Measurements from ENCODE around the gene LRIG2. TPM values are rescaled to one million over a fixed set of nuclear protein-coding genes. Genes with fewer than 3 reads are reported as not detected.

Gene LRIG2
- total and polyA plus RNA-seq, 2 of the 4 experiments (the other 2 are of a cell fraction), result 4.3 to 9.0 TPM

DNA sequence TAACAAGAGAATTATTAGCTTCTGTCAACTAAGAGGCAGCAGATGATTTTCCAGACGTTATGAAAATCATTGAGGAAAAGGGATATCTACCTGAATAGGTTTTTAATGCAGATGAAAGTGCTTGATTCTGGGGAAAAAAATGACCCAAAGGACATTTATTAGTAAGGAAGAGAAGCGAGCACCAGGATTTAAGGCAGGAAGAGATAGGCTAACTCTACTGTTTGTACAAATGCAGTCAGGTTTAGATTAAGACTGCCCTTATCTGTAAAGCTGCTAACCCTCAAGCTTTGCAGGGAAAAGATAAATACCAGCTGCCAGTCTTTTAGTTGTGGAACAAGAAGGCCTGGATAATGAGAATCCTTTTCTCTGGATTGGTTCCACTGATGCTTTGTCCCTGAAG is 33.0 kb upstream of the LRIG2 start:
- no peak overlapping the region for H2AFZ ChIP-seq (replicated peaks; ENCODE audit: low read length, poor library complexity)
- in situ Hi-C loops (cut with MboI; ENCODE audit: low sequenced_read_pairs) (loop anchor here (5.0 to 10.0 kb wide), 3 partner anchors 158 to 315 kb away; no protein-coding TSS in a partner anchor), dilution Hi-C loops (cut with HindIII; ENCODE audit: low sequenced_read_pairs, unreplicated experiment) (no loop called here), intact Hi-C loops (cut with micrococcal nuclease) (no loop called here)
- no peak overlapping the region for H4K91ac ChIP-seq (ENCODE audit: insufficient read depth, low read depth, low read length)
- DNase-seq (peak; percentile 28), ATAC-seq (ENCODE audit: low read depth) (no peak)
- no peak overlapping the region for H3K23ac ChIP-seq (ENCODE audit: low read depth, low read length)
- H4K20me1 ChIP-seq (ENCODE audit: insufficient read depth, low read length), result no peaks in the 10 kb centered on the region
- WGBS, 2 experiments (ENCODE audit: extremely low coverage in 2 of 2, insufficient read length in 1 of 2), result no CpG with 5 or more reads among the region's 2 CpGs
- H3K36me3 ChIP-seq (ENCODE audit: control insufficient read depth, insufficient read depth, low read length), result no peaks in the 10 kb centered on the region
- no peak overlapping the region for H2BK5ac ChIP-seq (ENCODE audit: low read depth, low read length, poor library complexity, severe bottlenecking)
- H2AK9ac ChIP-seq (replicated peaks; ENCODE audit: low read depth, low read length, poor library complexity), result no peak overlapping the region
- H3K4me3 ChIP-seq (ENCODE audit: insufficient read depth, low read depth, low read length), result no peak overlapping the region
- H3K18ac ChIP-seq (ENCODE audit: low read depth, low read length), result no peak overlapping the region
- no peak overlapping the region for H3K56ac ChIP-seq (ENCODE audit: extremely low read depth, insufficient read depth, low read length)
- H3K9me3 ChIP-seq (ENCODE audit: control insufficient read depth, insufficient read depth, low read length), result no peaks in the 10 kb centered on the region
- BruUV-seq (replicated peaks), result no TSS peak
- ChIA-PET POLR2A (ENCODE audit: unreplicated experiment) (no interaction called here), CTCF (no interaction called here)
- H3K4me2 ChIP-seq (ENCODE audit: low read depth, low read length), result no peak overlapping the region
- H2BK15ac ChIP-seq (ENCODE audit: low read depth, low read length), result no peak overlapping the region
- no peak overlapping the region for H3K14ac ChIP-seq (replicated peaks; ENCODE audit: low read depth, low read length)
- TF ChIP-seq SMC3 (IDR thresholded peaks at IDR 0.05; ENCODE audit: low read depth, low read length) (no peak), RFX5 (IDR thresholded peaks at IDR 0.05; ENCODE audit: low read depth, low read length) (no peak)
- no peaks in the 10 kb centered on the region for H3K27me3 ChIP-seq (ENCODE audit: control insufficient read depth, insufficient read depth, low read length)
- no peaks in the 10 kb centered on the region for H3K79me1 ChIP-seq (ENCODE audit: low read depth in 1 of 2, low read length in 2 of 2)
- no peak overlapping the region for H2BK120ac ChIP-seq (ENCODE audit: low read depth, low read length)
- H3K4me1 ChIP-seq (ENCODE audit: control insufficient read depth, insufficient read depth, low read length), result peaks cover 10% of the 10 kb centered on the region
- H2BK20ac ChIP-seq (ENCODE audit: low read depth, low read length), result no peak overlapping the region
- H3K9ac ChIP-seq (ENCODE audit: low read depth, low read length), result no peak overlapping the region
- no peak overlapping the region for H3K4ac ChIP-seq (ENCODE audit: low read depth, low read length)
- H3K9me1 ChIP-seq (ENCODE audit: insufficient read depth, low read length), result peaks cover 9% of the 10 kb centered on the region; the same call in 1 of the 2 replicates
- no peak overlapping the region for H2AK5ac ChIP-seq (ENCODE audit: low read depth, low read length)
- H3K27ac ChIP-seq (ENCODE audit: insufficient read depth, low read length), result no peak overlapping the region
- H4K8ac ChIP-seq (ENCODE audit: low read depth in 2 of 2, low read length in 2 of 2), result no peak overlapping the region
- no peak overlapping the region for H4K5ac ChIP-seq (ENCODE audit: low read depth, low read length)

Measured in IMR-90 (cell line).